ENCODE measurements around the gene SUGCT. TPM values are rescaled to one million over a fixed set of nuclear protein-coding genes. Genes with fewer than 3 reads are reported as not detected.

Gene SUGCT
- total RNA-seq, 1 experiment from 2014 or later, result 1.5 TPM

DNA sequence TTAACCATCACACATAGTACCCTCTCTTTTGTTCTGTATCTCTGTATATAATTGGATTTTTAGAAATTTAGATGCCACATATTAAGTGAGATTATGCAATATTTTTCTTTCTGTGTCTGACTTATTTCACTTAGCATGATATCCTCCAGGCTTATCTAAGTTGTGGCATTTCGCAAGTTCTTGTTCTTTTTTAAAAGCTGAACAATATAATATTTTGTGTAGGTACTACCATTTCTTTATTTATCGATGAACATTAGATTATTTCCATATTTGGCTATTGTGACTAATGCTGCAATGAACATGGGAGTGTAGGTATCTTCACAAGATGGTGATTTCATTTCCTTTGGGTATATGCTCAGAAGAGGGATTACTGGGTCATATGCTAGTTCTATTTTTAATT, 295.0 kb downstream of the SUGCT start:
- DNase-seq (ENCODE audit: low spot score), result no peak
- no peaks in the 10 kb centered on the region for H3K4me1 ChIP-seq (ENCODE audit: insufficient read depth, low read length, poor library complexity, severe bottlenecking)
- H3K27me3 ChIP-seq (replicated peaks; ENCODE audit: insufficient read depth, low read depth, low read length, poor library complexity), result no peaks in the 10 kb centered on the region
- H3K36me3 ChIP-seq (ENCODE audit: insufficient read depth, low read length, poor library complexity, severe bottlenecking), result no peaks in the 10 kb centered on the region
- H3K27ac ChIP-seq (ENCODE audit: low read depth, low read length, poor library complexity, severe bottlenecking), result no peak overlapping the region
- ChIA-PET CTCF (no interaction called here), POLR2A (ENCODE audit: low non-redundant PET) (no interaction called here)
- peaks cover 5% of the 10 kb centered on the region for H3K9me3 ChIP-seq (ENCODE audit: low read depth, low read length, poor library complexity, severe bottlenecking)
- no peak overlapping the region for H3K4me3 ChIP-seq (ENCODE audit: low read depth, low read length, poor library complexity, severe bottlenecking)
- intact Hi-C loops (cut with micrococcal nuclease; ENCODE audit: unreplicated experiment), result no loop called here
- no TSS peak for BruUV-seq (replicated peaks)
- TF ChIP-seq EZH2 (IDR thresholded peaks at IDR 0.05; ENCODE audit: borderline replicate concordance, low read depth, low read length, poor library complexity, severe bottlenecking) (no peak), CTCF (conservative IDR thresholded peaks at IDR 0.05; ENCODE audit: low read depth, low read length) (no peak)

DNA sequence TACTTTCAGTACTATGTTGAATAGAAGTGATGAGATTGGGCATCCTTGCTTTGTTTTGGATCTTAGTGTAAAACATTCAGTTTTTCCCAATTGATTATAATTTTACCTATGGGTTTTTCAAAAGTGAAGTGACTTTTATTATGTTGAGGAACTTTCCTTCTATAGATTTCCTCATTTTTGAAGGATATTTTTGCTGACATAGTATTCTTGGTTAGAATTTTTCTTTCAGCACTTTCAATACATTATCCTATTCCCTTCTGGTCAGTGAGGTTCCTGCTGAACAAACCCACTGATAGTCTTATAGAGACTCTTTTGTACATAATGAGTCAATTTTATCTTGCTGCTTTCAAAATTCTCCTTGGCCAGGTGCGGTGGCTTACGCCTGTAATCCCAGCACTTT, 297.2 kb downstream of the SUGCT start:
- DNase-seq (ENCODE audit: low spot score), result no peak
- BruUV-seq (replicated peaks), result no TSS peak
- intact Hi-C loops (cut with micrococcal nuclease; ENCODE audit: unreplicated experiment), result no loop called here
- Histone ChIP-seq H3K27ac (ENCODE audit: low read depth, low read length, poor library complexity, severe bottlenecking) (no peak overlapping the region), H3K36me3 (ENCODE audit: insufficient read depth, low read length, poor library complexity, severe bottlenecking) (no peaks in the 10 kb centered on the region), H3K27me3 (replicated peaks; ENCODE audit: insufficient read depth, low read depth, low read length, poor library complexity) (no peaks in the 10 kb centered on the region), H3K4me3 (ENCODE audit: low read depth, low read length, poor library complexity, severe bottlenecking) (no peak overlapping the region), H3K4me1 (ENCODE audit: insufficient read depth, low read length, poor library complexity, severe bottlenecking) (no peaks in the 10 kb centered on the region), H3K9me3 (ENCODE audit: low read depth, low read length, poor library complexity, severe bottlenecking) (peaks cover 5% of the 10 kb centered on the region)
- ChIA-PET POLR2A (ENCODE audit: low non-redundant PET) (no interaction called here), CTCF (no interaction called here)
- no peak for TF ChIP-seq CTCF (conservative IDR thresholded peaks at IDR 0.05; ENCODE audit: low read depth, low read length)
- no peak for TF ChIP-seq EZH2 (IDR thresholded peaks at IDR 0.05; ENCODE audit: borderline replicate concordance, low read depth, low read length, poor library complexity, severe bottlenecking)

GRCh38 chr7:40436710-40437109, 301.9 kb downstream of the SUGCT start:
- POLR2A ChIA-PET (ENCODE audit: low non-redundant PET), result no interaction called here
- no TSS peak for BruUV-seq (replicated peaks)
- H3K36me3 ChIP-seq (ENCODE audit: insufficient read depth, low read length, poor library complexity, severe bottlenecking), result no peaks in the 10 kb centered on the region
- no peaks in the 10 kb centered on the region for H3K27me3 ChIP-seq (replicated peaks; ENCODE audit: insufficient read depth, low read depth, low read length, poor library complexity)
- no peaks in the 10 kb centered on the region for H3K4me1 ChIP-seq (ENCODE audit: insufficient read depth, low read length, poor library complexity, severe bottlenecking)
- H3K27ac ChIP-seq (ENCODE audit: low read depth, low read length, poor library complexity, severe bottlenecking), result no peak overlapping the region
- intact Hi-C loops (cut with micrococcal nuclease; ENCODE audit: unreplicated experiment), result no loop called here
- no peak overlapping the region for H3K4me3 ChIP-seq (ENCODE audit: low read depth, low read length, poor library complexity, severe bottlenecking)
- TF ChIP-seq CTCF (conservative IDR thresholded peaks at IDR 0.05; ENCODE audit: low read depth, low read length), result no peak
- no peak for DNase-seq (ENCODE audit: low spot score)
- CTCF ChIA-PET, result no interaction called here
- peaks cover 4% of the 10 kb centered on the region for H3K9me3 ChIP-seq (ENCODE audit: low read depth, low read length, poor library complexity, severe bottlenecking)

Data from A673 (cell line).